Measurements from ENCODE around the gene CPEB2.

DNA sequence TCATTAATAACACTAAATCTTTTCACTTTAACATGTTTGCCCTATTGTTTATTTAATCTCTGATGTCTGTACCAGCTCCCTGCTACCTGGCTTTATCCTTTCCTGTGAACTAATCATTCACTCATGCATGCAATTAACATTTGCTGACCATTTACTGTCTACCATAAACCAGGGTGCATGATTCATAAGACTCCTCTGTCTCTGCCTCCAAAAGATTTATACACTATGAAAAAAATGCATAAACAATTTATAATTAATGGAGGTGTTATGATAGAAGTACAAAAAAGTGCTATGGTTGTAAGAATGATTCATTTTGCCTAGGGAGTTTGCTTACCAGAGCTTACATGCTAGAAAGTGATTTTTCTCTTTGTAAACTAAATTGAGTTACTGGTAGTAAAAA is 24.5 kb upstream of the CPEB2 start:
- TF ChIP-seq SIN3A (IDR thresholded peaks at IDR 0.05; ENCODE audit: borderline replicate concordance, insufficient read depth, low read length) (no peak), TAF1 (IDR thresholded peaks at IDR 0.05; ENCODE audit: borderline replicate concordance, insufficient read depth, low read length) (no peak), POLR2AphosphoS5 (IDR thresholded peaks at IDR 0.05; ENCODE audit: low read depth, low read length) (no peak), FOXP2 (optimal IDR thresholded peaks at IDR 0.05; ENCODE audit: borderline replicate concordance, extremely low read depth, extremely low read length, insufficient read depth) (no peak)
- TF ChIP-seq, protein P1, sequence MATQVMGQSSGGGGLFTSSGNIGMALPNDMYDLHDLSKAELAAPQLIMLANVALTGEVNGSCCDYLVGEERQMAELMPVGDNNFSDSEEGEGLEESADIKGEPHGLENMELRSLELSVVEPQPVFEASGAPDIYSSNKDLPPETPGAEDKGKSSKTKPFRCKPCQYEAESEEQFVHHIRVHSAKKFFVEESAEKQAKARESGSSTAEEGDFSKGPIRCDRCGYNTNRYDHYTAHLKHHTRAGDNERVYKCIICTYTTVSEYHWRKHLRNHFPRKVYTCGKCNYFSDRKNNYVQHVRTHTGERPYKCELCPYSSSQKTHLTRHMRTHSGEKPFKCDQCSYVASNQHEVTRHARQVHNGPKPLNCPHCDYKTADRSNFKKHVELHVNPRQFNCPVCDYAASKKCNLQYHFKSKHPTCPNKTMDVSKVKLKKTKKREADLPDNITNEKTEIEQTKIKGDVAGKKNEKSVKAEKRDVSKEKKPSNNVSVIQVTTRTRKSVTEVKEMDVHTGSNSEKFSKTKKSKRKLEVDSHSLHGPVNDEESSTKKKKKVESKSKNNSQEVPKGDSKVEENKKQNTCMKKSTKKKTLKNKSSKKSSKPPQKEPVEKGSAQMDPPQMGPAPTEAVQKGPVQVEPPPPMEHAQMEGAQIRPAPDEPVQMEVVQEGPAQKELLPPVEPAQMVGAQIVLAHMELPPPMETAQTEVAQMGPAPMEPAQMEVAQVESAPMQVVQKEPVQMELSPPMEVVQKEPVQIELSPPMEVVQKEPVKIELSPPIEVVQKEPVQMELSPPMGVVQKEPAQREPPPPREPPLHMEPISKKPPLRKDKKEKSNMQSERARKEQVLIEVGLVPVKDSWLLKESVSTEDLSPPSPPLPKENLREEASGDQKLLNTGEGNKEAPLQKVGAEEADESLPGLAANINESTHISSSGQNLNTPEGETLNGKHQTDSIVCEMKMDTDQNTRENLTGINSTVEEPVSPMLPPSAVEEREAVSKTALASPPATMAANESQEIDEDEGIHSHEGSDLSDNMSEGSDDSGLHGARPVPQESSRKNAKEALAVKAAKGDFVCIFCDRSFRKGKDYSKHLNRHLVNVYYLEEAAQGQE (IDR thresholded peaks at IDR 0.05; ENCODE audit: insufficient read depth in 1 of 2, low read depth in 2 of 2, low read length in 2 of 2) = no peak

Measured in PFSK-1 (cell line).